Mesodermal cell (in vitro differentiated cells): ENCODE data around the gene PIP5K1C.

Source experiments
- H3K27ac ChIP-seq: 2 replicates; pipeline ENCODE4 v1.7.0; 2013; ENCODE audit warnings: mild to moderate bottlenecking, low read depth, low read length, moderate library complexity; ENCODE audit not compliant: severe bottlenecking
- H3K36me3 ChIP-seq: 2 replicates; pipeline ENCODE4 v1.7.1; 2013; ENCODE audit warnings: mild to moderate bottlenecking, low read length, moderate library complexity; ENCODE audit not compliant: control insufficient read depth, insufficient read depth
- H3K4me1 ChIP-seq: one replicate; pipeline ENCODE4 v1.7.1; 2013; ENCODE audit warnings: mild to moderate bottlenecking, low read length; ENCODE audit not compliant: insufficient read depth, control insufficient read depth, poor library complexity, severe bottlenecking
- H3K4me3 ChIP-seq: 2 replicates; pipeline ENCODE4 v1.7.0; 2013; ENCODE audit warnings: low read length, control low read depth, mild to moderate bottlenecking; ENCODE audit not compliant: insufficient read depth, poor library complexity, severe bottlenecking; ENCODE audit errors: extremely low read depth
- H3K9me3 ChIP-seq: 2 replicates; pipeline ENCODE4 v1.7.1; 2013; ENCODE audit warnings: mild to moderate bottlenecking, low read length, moderate library complexity; ENCODE audit not compliant: control insufficient read depth
- WGBS, 2 experiments: methylation state at CpG; one replicate each; pipeline ENCODE4 v1.1.5; 2013; ENCODE audit warnings: missing lambda C conversion rate in 2 of 2; ENCODE audit not compliant: insufficient coverage in 2 of 2; 5-methylcytosine and 5-hydroxymethylcytosine counted together

PIP5K1C gene

GRCh38 chr19:3692141-3693024 is 7.9 kb downstream of the PIP5K1C start:
- no peak overlapping the region for H3K4me3 ChIP-seq
- no peaks in the 10 kb centered on the region for H3K9me3 ChIP-seq
- H3K27ac ChIP-seq = no peak overlapping the region
- 93 to 96% methylated on average over 19 to 25 of the region's 25 CpGs for WGBS, 2 experiments
- peaks cover 9% of the 10 kb centered on the region for H3K4me1 ChIP-seq
- H3K36me3 ChIP-seq = peaks cover 36% of the 10 kb centered on the region

GRCh38 chr19:3691726-3692125 is 8.5 kb downstream of the PIP5K1C start:
- Histone ChIP-seq H3K27ac (no peak overlapping the region), H3K36me3 (peaks cover 32% of the 10 kb centered on the region), H3K9me3 (no peaks in the 10 kb centered on the region), H3K4me3 (no peak overlapping the region), H3K4me1 (peaks cover 9% of the 10 kb centered on the region)
- WGBS, 2 experiments = 94 to 96% methylated on average over 14 to 18 of the region's 18 CpGs

GRCh38 chr19:3691372-3691716 is 8.9 kb downstream of the PIP5K1C start:
- WGBS, 2 experiments = 92 to 94% methylated on average over 12 to 16 of the region's 16 CpGs
- H3K4me3 ChIP-seq = no peak overlapping the region
- peaks cover 9% of the 10 kb centered on the region for H3K4me1 ChIP-seq
- H3K9me3 ChIP-seq = no peaks in the 10 kb centered on the region
- H3K27ac ChIP-seq = no peak overlapping the region
- peaks cover 32% of the 10 kb centered on the region for H3K36me3 ChIP-seq

GRCh38 chr19:3690551-3691371 is 9.5 kb downstream of the PIP5K1C start:
- no peak overlapping the region for H3K4me3 ChIP-seq
- no peak overlapping the region for H3K27ac ChIP-seq
- H3K9me3 ChIP-seq = peaks cover 2% of the 10 kb centered on the region
- peaks cover 9% of the 10 kb centered on the region for H3K4me1 ChIP-seq
- 96 to 97% methylated on average over 29 of the region's 31 CpGs for WGBS, 2 experiments
- peaks cover 33% of the 10 kb centered on the region for H3K36me3 ChIP-seq

- peaks cover 41% of the 10 kb centered on the region for H3K36me3 ChIP-seq
- H3K4me1 ChIP-seq = peaks cover 14% of the 10 kb centered on the region
- H3K27ac ChIP-seq = no peak overlapping the region
- 54% methylated on average over 45 to 51 of the region's 55 CpGs for WGBS, 2 experiments
- no peak overlapping the region for H3K4me3 ChIP-seq
- H3K9me3 ChIP-seq = peaks cover 15% of the 10 kb centered on the region
These were observed 12.2 kb downstream of the PIP5K1C start for GRCh38 chr19:3687774-3688706.

GRCh38 chr19:3687393-3687773 is 12.9 kb downstream of the PIP5K1C start:
- peaks cover 15% of the 10 kb centered on the region for H3K9me3 ChIP-seq
- H3K27ac ChIP-seq = no peak overlapping the region
- H3K4me1 ChIP-seq = peaks cover 17% of the 10 kb centered on the region
- H3K4me3 ChIP-seq = no peak overlapping the region
- peaks cover 38% of the 10 kb centered on the region for H3K36me3 ChIP-seq
- 89 to 90% methylated on average over 5 to 8 of the region's 12 CpGs for WGBS, 2 experiments

- no peak overlapping the region for H3K4me3 ChIP-seq
- peaks cover 20% of the 10 kb centered on the region for H3K4me1 ChIP-seq
- H3K36me3 ChIP-seq = peaks cover 22% of the 10 kb centered on the region
- WGBS, 2 experiments = 89 to 95% methylated on average over 4 to 5 of the region's 8 CpGs
- peaks cover 15% of the 10 kb centered on the region for H3K9me3 ChIP-seq
- H3K27ac ChIP-seq = no peak overlapping the region
These were observed 15.4 kb downstream of the PIP5K1C start for GRCh38 chr19:3684817-3685410.

- H3K4me1 ChIP-seq = peaks cover 20% of the 10 kb centered on the region
- 74 to 85% methylated on average over 18 to 19 of the region's 23 CpGs for WGBS, 2 experiments
- H3K36me3 ChIP-seq = peaks cover 20% of the 10 kb centered on the region
- H3K9me3 ChIP-seq = peaks cover 15% of the 10 kb centered on the region
- peak overlapping the region; percentile 62 for H3K27ac ChIP-seq
- H3K4me3 ChIP-seq = no peak overlapping the region
These were observed 16.0 kb downstream of the PIP5K1C start for GRCh38 chr19:3684054-3684816.

GRCh38 chr19:3683405-3684053 is 16.7 kb downstream of the PIP5K1C start:
- peak overlapping the region; percentile 62 for H3K27ac ChIP-seq
- peaks cover 20% of the 10 kb centered on the region for H3K36me3 ChIP-seq
- peaks cover 15% of the 10 kb centered on the region for H3K9me3 ChIP-seq
- WGBS, 2 experiments = 53 to 61% methylated on average over 17 to 20 of the region's 26 CpGs
- peaks cover 20% of the 10 kb centered on the region for H3K4me1 ChIP-seq
- no peak overlapping the region for H3K4me3 ChIP-seq
